GM23248 (cell line): ENCODE measurements around the gene CREBBP.

Source experiments
- EZH2 ChIP-seq: fragments of 200-600 bp; sonication (generic); IDR thresholded peaks from 2 replicates; pipeline ENCODE4 v1.6.1; 2018; ENCODE audit warnings: antibody characterized with exemption, mild to moderate bottlenecking; ENCODE audit not compliant: insufficient read depth, poor library complexity, severe bottlenecking
- EZH2phosphoT487 ChIP-seq: fragments of 200-600 bp; sonication (generic); IDR thresholded peaks from 2 replicates; pipeline ENCODE4 v1.6.1; 2018; ENCODE audit warnings: antibody characterized with exemption, moderate library complexity, mild to moderate bottlenecking, low read depth; ENCODE audit not compliant: insufficient read depth

GRCh38 chr16:3735541-3735940, 145.0 kb downstream of the CREBBP start:
- no peak for TF ChIP-seq EZH2
- TF ChIP-seq EZH2phosphoT487, result no peak
